Right lobe of liver (tissue), 4 donors: ENCODE measurements around the gene ST6GALNAC6.

ENCODE experiments used
- POLR2A ChIP-seq: fragments of 450-650 bp; IDR thresholded peaks from one replicate; pipeline ENCODE4 v1.6.1; 2017; ENCODE audit warnings: antibody characterized with exemption, mild to moderate bottlenecking
- TF ChIP-seq, protein P1 (sequence below), 4 donors: fragments of 200-600 bp in 3 of 4; fragments of 450-650 bp in 1 of 4; IDR thresholded peaks; one replicate each; pipeline versions ENCODE4 v1.5.1 to v1.8.0; 2016 to 2022; ENCODE audit warnings: antibody characterized with exemption in 4 of 4, mild to moderate bottlenecking in 2 of 4
- donor health status: DM: no; HTN: no; CAD: no.
- donor health status: DM: no; HTN: no; CAD: no.
- donor health status: DM: no; HTN: yes; CAD: no.

DNA sequence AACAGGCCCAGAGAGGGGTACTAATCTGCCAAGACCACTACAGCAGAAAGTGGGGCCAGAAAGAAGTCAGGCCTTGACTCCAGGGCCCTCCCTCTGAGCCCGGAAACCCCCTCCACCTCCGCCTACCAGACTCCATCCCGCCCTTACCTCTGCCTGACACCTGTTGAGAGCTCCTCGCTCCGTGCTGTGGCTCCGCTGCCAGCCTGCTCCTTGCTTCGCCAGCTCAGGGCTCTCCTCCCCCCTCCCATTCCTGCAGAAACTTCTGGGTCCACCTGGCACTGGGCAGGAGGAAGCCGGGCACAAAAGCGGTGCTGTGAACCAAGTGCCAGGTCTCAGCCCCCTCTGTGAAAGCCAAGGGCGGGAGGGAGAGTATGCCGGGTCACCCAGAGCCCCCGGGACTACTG, 6.4 kb upstream of the ST6GALNAC6 start:
- TF ChIP-seq POLR2A: no peak
- TF ChIP-seq, protein P1, sequence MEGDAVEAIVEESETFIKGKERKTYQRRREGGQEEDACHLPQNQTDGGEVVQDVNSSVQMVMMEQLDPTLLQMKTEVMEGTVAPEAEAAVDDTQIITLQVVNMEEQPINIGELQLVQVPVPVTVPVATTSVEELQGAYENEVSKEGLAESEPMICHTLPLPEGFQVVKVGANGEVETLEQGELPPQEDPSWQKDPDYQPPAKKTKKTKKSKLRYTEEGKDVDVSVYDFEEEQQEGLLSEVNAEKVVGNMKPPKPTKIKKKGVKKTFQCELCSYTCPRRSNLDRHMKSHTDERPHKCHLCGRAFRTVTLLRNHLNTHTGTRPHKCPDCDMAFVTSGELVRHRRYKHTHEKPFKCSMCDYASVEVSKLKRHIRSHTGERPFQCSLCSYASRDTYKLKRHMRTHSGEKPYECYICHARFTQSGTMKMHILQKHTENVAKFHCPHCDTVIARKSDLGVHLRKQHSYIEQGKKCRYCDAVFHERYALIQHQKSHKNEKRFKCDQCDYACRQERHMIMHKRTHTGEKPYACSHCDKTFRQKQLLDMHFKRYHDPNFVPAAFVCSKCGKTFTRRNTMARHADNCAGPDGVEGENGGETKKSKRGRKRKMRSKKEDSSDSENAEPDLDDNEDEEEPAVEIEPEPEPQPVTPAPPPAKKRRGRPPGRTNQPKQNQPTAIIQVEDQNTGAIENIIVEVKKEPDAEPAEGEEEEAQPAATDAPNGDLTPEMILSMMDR (IDR thresholded peaks at IDR 0.05): no peak
